GM12891 (cell line): ENCODE data around the gene CCDC154.
"Not testable (repeated sequence)": the region's sequence is repeated elsewhere in the genome, so short reads cannot be mapped to it uniquely, and the experiment has no call there.

Experiments used
- DNase-seq: peaks from one replicate; pipeline ENCODE4 v3.0.0; 2011; ENCODE audit warnings: low spot score; ENCODE audit not compliant: insufficient read length
- FAIRE-seq: peaks from 2 replicates; lab custom pipeline; 2011; peaks lifted over from hg19 to GRCh38; lab: Jason Lieb, UNC
- PAX5 ChIP-seq: IDR thresholded peaks from 2 replicates; pipeline ENCODE4 v1.6.1; 2011; ENCODE audit warnings: low read length, moderate library complexity, mild to moderate bottlenecking; ENCODE audit not compliant: insufficient read depth, severe bottlenecking
- POLR2A ChIP-seq: IDR thresholded peaks from 2 replicates; pipeline ENCODE4 v1.6.1; 2011; ENCODE audit warnings: low read depth, low read length, control low read depth
- POLR2AphosphoS5 ChIP-seq: IDR thresholded peaks from 2 replicates; pipeline ENCODE4 v1.6.1; 2011; ENCODE audit warnings: low read depth, low read length, control low read depth
- POU2F2 ChIP-seq: IDR thresholded peaks from 2 replicates; pipeline ENCODE4 v1.6.1; 2011; ENCODE audit warnings: low read depth, mild to moderate bottlenecking, control low read depth, low read length, moderate library complexity
- SPI1 ChIP-seq: IDR thresholded peaks from 2 replicates; pipeline ENCODE4 v1.6.1; 2011; ENCODE audit warnings: low read depth, low read length, control low read depth
- TAF1 ChIP-seq: IDR thresholded peaks from 2 replicates; pipeline ENCODE4 v1.6.1; 2011; ENCODE audit warnings: low read depth, low read length, control low read depth

The CCDC154 gene

DNA sequence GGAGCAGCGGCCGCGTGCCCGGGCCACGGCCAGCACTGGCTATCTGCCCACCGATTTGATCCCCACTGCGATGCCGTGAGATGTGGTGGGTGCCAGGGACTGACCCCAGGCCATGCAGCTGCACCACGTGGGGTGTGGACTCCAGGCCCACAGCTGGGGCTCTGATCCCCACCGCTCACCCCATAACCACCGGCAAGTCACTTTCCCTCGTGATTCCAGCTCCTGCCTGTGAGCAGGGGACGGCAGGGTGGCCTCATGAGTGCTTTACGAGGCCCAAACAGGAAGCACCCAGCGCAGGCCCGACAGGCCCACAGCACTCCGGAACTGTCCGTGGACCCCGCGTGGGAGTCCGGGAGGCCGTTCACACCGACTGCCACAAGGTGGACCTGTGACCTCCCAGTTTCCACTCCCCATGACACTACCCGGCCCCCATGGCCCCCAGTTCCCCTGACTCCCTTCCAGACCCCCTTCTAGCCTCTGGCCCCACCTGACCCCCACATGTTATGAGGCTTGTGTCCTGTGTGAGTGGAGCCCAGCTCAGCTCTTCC, 43.8 kb upstream of the CCDC154 start:
- no peak for FAIRE-seq
- TF ChIP-seq POLR2AphosphoS5 = no peak
- no peak for TF ChIP-seq TAF1
- TF ChIP-seq POLR2A = no peak

DNA sequence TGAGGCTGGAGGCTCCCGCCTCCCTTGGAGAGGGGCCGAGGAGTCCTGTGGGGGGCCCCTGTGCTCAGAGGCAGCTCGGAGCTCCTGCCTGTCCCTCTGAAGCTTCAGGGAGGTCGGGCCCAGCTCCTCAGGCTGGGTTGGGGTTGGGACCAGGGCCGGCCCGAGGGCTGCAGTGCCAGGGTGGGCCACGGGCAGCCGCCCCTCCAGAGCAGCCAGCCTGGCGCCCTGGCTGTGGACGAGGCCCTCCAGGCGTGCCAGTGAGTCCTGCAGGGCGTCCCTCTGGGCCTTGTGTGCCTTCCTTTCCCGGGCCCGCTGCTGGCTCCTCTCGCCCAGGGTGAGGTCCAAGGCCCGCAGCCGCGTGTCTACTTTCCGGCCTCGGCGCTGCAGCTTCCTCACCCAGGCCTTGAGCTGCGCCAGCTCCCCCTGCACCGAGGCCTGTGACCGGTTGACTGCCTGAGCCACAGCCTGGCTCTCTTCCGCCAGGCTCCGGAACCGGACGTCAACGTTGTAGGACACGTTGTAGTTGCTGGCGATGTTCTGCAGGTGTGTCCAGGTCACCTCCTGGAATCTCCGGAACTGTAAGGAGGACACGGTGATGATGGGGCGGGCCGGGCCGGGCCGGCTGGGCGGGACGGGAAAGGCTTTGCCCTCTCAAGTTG, 43.2 kb upstream of the CCDC154 start:
- FAIRE-seq (no peak), DNase-seq (no peak)
- no peak for TF ChIP-seq POLR2A
- no peak for TF ChIP-seq TAF1
- no peak for TF ChIP-seq SPI1
- no peak for TF ChIP-seq PAX5
- no peak for TF ChIP-seq POU2F2

More for the DNA sequence above, 43.8 kb upstream of the CCDC154 start:
- DNase-seq = no peak

DNA sequence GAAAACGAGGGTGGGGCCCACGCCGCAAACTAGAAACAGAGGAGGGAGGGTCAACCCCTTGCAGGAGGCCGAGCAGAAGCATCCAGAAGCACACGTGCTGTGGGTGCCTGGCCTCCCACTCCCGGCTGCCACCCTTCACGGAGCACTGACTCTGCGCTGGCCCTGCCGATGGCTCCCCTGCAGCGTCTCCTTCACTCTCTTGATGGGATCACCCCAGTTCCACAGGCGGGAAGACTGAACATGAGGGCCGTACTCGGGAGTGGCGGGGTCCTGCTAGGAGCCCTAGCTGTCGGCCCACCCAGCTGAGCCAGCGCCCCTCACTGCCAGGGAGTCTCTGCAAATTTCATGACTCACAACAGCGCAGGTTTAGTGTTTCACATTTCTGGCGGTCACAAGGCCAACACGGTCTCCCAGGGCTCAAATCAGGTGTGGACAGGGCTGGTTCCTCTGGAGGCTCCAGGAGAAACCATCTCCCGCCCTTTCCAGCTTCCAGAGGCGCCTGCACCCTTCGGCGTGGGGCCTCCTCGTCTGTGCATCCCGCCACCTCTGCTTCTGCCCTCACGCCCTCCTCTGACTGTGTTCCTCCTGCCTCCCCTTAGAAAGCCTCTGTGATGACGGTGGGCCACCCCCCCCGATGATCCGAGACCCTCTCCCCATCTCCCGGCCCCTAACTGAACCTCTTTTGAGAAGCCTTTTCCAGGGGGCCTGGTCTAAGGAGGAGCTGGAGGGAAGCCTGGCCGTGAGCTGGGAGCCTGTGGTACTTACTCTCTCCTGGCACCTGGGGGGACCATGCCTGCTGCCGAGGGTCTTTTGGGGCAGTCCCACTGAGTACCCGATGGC, 42.4 kb upstream of the CCDC154 start:
- DNase-seq (no peak), FAIRE-seq (no peak)
- TF ChIP-seq POU2F2 (no peak), POLR2A (no peak), TAF1 (no peak), PAX5 (no peak), POLR2AphosphoS5 (no peak), SPI1 (no peak)

DNA sequence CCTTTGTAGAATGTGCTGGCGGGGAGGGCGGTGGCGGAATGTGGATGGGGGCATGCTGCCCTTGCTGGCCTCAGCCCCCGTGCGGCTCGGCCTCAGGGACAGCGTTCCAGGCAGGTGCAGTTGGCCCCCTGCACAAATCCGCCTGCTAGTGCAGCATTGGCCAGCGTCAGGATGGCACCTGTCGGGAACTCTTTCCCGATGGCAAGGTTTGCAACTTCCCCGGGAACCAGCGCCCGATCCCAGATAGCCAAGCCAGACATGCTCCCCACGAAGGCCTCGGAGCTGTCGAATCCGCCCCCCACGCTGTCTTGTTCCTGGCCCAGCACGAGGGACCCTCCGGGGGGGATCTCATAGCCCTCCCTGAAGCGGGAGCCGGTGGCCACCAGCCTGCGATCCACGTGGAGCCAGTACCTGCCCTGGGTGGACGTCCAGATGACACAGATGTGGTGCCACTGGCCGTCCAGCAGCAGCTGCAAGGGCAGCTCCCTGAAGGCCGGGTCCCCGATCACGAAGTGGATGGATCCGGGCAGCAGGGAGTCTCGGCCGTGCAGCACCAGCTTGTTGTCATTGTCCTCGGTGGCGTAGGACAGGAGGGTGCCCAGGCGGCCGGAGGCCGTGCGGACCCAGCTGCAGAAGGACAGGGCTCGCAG, 41.6 kb upstream of the CCDC154 start:
- DNase-seq = no peak
- FAIRE-seq = no peak
- TF ChIP-seq TAF1 = no peak
- no peak for TF ChIP-seq POLR2AphosphoS5
- no peak for TF ChIP-seq PAX5
- TF ChIP-seq POLR2A = no peak
- no peak for TF ChIP-seq POU2F2
- no peak for TF ChIP-seq SPI1

DNA sequence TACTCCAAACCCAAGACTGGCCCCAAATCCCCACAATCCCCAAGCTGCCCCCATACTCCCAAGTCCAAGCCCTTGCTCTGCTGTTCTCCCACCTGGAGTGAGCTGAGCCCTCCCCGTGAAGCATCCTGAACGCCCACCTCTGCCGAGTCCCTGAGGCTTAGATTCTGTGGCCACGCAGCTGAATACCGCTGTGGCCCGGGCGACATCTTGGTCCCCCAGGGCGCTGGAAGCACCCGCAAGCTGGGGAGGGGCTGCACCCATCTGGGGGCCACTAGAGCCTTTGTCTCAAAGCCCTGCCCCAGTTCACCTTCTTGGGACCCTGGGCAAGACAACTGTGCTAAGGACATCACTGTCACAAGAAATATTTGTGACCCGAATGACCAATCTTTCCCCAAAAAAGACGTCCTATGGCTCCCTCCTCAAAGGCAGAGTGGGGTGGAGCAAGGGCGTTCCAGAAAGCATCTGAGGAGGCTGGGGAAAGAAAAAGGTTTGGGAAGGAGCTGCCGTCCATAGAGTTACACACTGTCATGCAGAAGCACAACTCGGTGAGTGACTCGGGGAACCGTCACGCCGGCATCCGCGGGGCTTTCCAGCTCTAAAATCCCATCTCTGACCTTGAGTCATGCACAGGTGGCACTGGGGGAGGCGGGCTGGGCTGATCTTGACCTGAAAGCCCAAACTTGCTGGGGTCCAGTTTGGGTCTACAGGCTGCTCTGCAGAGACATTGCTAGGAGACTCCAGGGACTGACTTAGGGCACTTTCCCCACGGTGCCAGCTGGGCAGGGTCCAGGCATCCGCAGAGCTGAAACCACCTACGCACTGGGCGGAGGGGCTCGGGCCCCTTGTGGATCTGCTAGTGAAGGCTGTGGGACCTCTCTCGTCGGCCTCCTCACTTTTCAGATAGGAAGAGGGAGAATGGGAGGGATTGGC, 37.8 kb upstream of the CCDC154 start:
- FAIRE-seq (no peak), DNase-seq (no peak)
- TF ChIP-seq POLR2AphosphoS5 (no peak), POU2F2 (no peak), TAF1 (no peak), SPI1 (no peak), POLR2A (no peak), PAX5 (no peak)

DNA sequence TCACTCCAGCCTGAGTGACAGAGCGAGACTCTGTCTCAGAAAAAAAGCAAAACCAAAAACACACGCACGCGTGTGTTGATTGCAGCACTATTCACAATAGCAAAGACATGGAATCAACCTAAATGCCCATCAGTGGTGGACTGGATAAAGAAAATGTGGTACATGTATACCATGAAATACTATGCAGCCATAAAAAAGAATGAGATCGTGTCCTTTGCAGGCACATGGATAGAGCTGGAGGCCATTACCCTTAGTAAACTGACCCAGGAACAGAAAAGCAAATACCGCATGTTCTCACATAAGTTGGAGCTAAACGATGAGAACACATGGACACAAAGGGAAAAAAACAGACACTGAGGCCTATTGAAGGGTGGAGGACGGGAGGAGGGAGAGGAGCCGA, 34.6 kb upstream of the CCDC154 start:
- not testable (repeated sequence) for DNase-seq

DNA sequence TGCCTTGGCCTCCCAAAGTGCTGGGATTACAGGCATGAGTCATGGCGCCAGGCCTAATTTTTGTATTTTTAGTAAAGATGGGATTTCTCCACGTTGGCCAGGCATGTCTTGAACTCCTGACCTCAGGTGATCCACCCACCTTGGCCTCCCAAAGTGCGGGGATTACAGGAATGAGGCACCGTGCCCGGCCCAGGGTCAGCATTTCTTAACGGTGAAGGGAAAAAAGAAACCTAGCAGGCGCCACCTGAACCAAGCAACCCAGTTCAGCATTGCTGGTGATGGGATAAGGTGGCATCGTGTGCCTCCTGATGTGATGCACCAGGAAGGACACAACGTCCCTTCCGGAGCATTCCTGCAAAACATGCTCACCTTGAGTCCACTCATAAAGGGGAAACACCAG, 32.7 kb upstream of the CCDC154 start:
- DNase-seq (no peak), FAIRE-seq (no peak)
- TF ChIP-seq PAX5 (no peak), POU2F2 (no peak)

More for the DNA sequence above, 34.6 kb upstream of the CCDC154 start:
- FAIRE-seq = not testable (repeated sequence)

DNA sequence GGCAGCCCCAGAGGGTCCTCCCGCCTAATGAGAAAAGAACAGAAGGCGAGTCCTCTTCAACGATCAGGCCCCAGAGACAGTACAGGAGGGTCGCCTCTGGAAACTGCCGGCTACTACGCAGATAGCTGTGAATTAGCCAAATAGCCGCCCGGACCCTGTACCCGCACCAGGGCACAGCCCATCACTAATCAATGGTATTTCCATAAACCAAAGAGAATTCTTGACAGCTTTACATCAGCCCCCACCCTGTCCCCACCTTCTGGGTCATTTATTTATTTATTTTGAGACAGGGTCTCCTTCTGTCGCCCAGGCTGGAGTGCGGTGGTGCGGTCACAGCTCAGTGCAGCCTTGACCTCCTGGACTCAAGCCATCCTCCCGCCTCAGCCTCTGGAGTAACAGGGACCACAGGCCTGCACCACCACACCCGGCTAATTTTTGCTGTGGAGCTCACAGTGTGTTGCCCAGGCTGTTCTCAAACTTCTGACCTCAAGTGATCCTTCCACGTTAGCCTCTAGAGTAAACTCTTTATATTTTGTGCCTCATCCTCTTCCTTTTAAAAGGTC, 31.3 kb upstream of the CCDC154 start:
- TF ChIP-seq POLR2A (no peak), PAX5 (no peak), SPI1 (no peak), TAF1 (no peak), POLR2AphosphoS5 (no peak), POU2F2 (no peak)
- DNase-seq (no peak), FAIRE-seq (no peak)
